Activated CD8-positive, alpha-beta memory T cell treated with anti-CD3 and anti-CD28 coated beads for 24 hours (primary cell): ENCODE results near the gene NR4A1.
A peak's percentile ranks its signal among the peaks of the same experiment; 100 is the strongest.

Experiments
- DNase-seq: peaks from one replicate; pipeline ENCODE4 v3.0.0-alpha.2; 2020

The NR4A1 gene

DNA sequence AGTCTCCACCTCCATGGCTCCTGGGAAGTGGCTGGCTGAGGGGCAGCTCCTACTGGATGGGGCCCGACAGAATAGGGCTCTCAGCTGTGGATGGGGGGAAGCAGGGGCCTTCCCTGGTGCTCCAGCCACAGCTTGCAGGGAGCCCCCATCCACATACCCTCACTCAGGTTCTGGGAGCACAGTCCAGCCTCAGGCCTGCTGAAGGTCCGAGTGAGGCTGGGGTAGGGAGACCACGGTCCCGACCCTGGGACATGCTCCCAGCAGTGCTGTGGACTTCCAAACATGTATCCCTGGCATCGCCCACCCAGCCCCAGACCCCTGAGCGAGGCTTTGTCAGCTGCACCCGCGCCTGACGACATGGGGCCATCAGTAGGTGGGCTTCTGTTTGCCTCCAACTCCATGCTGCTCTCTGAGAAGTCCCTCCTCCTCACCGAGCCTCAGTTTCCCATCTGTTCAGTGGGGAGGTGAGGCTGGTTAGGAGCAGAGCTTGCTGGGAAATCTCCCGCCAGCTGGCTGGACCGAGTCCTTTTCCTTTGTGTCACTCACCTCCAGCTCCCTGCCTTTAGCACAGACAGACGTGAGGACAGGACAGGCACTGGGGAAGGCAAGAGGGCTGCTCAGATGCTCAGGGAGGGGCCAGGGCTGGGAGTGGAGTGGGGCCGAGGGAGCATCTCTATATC is 9.4 kb downstream of the NR4A1 start:
- no peak for DNase-seq

DNA sequence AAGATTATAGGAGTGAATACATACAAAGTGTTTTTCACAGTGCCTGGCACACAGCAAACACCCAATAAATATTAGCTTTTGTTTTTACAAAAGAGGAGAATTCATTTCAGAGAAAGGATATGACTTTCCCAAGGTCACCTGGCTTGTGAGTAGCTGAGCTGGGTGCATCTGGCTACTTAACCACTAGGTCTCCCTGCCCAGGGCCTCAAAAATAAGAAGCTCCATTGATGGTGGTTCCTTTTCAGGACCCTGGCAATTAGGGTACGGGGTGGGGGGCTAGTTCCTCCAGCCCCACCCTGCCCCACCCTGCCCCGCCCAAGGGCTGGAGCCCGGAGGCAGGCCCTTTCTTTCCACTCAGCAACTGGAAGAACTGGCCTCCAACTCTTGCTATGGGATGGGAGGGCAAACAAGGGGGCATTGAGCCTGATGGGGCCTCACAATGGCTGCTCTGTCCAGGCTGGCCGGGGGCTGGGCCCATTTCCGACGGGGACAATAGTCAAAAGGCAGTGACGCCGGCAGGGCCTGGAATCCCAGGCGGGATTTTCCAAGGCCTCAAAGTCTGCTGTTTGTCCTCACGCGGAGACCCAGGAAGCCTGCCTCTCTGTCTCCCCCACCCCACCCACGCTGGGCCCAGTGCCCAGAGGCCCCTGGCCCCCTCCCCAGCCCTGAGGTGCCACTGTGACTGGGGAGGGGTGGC is 10.4 kb downstream of the NR4A1 start:
- no peak for DNase-seq

DNA sequence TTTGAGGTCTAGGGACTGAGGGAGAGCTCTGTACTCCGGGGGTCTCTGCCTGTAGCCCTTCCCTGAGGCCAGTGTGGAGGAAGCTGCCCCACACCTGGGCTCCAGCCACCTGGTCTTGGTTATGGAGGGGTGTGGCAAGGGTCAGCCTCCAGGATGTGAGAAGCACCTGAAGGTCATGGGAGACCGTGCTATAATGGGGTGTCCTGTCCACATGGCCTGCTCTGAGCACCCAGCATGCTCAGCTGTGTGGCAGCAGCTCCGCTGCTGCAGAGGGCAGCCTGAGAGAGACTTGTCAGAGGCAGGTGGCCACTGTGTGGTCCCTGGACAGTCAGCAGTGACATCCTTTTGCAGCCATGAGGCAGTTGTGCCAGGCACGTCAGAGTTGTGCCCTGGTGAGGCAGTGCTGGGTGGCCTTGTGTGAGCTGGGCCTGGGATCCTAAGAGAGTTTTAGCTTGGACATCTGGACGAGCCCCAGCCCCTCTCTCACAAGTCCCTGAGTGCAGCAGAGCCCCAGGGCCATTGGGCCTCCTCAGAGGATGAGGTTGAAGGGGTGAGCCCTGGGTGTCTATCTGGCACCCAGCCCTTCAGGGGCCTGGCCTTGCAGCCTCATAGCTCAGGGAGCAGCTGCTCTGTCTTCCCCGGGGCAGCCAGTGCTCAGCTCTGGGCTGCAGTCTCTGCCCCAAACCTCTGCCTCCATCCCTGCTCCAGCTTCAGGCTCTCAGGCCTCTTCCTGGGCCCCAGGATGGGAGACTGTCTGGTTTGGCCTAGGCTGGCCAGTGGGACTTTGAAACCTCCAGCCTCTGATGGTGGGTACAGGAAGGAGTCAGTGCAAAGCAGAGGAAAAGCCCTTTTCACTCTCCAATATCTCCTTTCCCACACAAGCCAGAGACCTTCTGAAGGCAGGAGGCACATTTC is 11.2 kb downstream of the NR4A1 start:
- no peak for DNase-seq

DNA sequence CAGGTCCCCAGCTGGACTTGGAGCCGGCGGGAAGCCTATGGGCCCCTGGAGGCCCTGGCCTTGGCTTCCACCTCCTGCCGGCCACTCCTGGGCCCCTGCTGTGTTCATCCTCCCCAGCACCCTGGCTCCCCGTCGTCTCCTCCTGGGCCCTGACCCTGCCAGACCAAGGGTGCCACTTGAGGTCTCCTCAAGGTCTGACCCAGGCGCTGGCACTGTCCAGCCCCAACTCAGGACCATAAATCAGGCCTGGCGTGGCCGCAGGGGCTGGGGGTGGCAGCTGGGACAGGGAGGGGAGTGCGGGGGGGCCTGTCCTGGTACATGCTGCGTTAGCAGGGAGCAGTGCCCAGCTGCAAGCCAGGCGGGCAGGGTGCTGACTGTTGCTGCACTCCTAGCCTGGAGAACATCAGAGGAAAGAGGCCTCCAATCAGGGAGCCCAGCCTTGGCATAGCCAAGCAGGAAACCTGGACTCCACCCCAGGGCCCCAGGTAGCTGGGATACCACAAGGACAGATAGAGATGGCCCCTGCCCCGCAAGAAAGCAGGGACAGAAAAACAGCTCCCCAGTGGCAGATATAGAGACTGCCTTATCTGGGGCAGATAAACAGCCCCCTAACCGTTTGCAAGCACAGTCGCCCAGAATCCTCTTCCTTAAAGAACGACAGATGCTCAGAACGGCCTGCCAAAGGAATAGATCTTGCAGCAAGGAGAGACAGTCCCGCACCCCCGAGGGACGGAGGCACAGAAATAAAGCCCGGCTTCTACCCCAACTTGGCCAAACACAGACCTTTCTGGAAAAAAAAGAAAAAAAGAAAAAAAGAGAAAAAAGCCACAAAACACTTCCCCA is 12.1 kb downstream of the NR4A1 start:
- DNase-seq: no peak

DNA sequence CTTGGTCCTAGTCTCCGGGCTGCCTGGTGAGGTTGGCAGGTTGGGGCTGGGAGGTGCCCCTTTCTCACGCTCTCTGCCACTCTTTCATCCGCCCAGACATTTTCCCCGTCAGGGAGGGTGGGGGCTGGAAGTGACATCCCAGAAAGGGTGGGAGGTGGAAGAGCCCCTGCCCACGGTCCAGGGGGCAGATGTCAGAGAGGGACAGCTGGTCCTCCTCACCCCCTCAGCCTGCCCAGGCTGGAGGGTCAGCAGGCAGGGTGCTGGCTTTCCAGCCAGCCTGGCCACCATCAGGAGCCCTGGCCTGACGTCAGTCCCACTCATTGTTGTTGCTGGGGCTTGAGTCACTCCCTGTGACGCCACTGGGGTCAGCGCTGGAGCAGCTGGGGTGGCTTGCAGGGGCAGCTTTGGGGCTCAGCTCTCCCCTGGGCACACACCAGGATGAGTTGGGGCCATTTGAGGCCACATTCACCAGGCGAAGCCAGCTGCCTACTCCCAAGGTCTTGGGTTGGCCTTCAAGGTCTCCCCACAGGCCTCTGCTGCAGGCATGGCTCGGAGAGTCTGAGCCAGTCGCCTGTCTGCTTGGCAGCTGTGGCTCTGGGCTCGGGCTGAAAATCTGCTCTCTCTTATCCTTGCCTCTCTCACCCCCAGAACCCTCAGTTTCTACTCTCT is 12.9 kb downstream of the NR4A1 start:
- no peak for DNase-seq

DNA sequence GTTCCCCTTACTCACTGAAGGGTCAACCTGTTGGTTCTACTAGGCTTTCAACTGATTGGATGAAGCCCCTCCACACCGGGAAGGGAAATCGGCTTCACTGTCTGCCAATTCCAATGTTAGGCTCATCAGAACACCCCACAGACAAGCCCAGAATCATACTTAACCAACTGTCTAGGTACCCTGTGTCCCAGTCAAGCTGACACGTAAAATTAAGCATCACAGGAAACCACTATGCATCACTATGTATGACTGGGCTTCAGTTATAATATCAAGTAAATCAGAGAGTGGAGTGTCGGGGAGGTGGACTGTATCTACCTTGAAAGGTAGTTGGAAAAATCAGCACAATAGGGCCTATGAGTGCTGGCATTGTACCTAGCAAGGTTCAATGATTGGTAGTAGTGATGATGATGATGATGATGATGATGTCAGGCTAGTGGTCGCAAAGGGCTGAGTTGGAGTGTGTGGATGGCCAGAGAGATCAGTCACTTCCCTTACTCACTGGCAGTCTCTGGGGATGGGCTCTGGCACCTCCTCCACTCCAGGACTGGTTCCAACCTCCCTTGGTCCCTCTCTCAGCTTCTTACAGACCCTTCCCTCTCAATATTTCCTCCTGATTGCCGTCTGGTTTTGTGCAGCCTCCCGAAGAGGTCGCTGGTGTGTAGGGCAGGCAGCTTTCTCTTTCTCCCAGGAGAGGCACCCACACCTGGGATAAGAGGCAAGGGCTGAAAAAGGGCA is 15.3 kb downstream of the NR4A1 start:
- DNase-seq: no peak

DNA sequence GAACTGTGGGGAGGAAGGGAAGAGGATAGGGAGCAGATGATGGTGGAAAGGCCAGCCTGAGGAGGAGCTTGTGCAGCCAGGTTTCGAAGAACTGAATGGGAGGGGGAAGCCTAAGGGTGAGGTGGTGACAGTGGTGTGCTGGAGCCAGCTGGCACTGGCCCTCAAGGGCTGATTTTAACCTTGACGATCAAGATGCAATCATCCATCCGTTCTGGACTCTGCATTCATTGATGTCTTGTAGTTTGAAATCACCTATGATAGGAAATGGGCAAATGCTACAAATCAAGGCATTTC is 15.8 kb downstream of the NR4A1 start:
- DNase-seq: no peak

DNA sequence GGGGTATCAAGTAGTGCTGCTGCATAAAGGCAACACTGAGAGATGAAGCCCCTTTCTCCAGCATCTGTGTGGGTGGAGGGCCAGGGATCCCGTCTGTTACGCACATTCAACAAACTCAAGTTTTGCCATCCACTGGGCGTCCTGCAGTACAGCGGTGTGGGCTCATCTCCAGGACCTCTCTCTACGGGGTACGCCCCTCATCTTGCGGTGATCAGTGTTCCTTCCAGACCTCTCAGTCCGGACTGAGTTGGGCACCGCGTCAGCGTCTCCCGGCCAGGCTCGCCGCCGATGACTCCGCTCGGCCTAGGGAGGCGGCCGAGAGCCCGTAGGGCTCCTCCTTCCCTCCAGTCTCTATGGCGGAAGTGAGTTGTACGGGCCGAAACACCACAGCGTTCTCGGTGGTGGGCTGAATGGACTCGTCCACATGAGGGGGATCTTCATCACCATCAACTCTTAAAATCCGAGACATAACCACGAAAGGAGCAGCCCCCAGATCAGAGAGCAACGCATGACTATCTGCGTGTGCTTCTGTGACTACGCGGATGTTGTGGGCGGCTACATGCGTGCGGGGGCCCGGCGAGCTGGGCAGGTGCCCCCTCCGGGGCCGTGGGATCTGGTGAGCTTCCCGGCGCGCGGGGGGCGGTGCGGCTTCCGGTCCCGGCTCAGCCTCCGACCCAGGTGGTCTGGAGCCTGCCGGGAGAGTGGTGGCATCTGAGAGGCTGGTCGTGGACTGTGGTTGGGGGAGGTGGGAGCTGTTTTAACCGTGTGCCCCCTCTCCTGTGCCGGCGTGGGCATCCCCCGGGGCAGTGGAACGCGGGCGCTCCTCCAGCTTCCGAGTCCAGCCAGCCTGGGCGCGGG is 18.3 kb downstream of the NR4A1 start, which contains the start of gene ATG101:
Gene ATG101 (plus strand): TSS at position 652 of the 858 bp plus-strand sequence. CDS start 3,673 bp downstream, outside the sequence.
- DNase-seq: peak; percentile 95

DNA sequence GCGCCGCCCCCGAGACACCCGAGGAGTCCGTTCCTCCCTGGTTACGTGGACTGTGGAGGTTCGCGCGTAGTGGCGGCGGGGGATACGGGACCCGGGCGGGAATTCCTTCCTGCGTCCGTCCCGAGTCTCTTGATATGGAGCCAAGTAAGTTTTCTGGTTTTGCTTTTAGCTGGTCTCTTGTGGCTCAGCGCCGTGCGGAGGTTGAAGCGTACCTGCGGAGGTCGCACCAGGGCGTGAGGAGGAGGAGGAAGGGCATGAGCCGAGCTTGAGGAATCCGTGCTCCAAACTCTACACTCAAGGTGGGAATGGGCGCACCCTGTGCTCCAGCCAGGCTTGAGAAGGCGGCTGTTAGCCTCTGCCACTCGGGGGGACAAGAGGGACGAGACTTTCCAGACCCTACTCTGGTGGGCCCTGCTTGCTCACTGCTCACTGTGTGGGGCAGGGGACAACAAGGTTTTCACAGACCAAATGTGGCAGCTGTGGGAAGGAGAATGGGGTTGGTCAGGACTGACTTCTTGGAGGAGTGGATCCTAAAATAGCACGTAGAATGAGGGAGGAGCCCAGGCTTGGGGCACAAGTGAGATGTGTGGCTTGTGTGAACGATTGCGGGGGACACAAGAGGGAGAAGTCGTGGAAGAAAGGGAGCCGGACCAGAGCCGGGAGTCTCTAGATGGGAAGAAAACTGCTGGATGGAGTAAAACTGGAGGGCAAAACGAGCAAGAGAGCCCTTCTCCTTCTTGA is 19.1 kb downstream of the NR4A1 start:
- no peak for DNase-seq

DNA sequence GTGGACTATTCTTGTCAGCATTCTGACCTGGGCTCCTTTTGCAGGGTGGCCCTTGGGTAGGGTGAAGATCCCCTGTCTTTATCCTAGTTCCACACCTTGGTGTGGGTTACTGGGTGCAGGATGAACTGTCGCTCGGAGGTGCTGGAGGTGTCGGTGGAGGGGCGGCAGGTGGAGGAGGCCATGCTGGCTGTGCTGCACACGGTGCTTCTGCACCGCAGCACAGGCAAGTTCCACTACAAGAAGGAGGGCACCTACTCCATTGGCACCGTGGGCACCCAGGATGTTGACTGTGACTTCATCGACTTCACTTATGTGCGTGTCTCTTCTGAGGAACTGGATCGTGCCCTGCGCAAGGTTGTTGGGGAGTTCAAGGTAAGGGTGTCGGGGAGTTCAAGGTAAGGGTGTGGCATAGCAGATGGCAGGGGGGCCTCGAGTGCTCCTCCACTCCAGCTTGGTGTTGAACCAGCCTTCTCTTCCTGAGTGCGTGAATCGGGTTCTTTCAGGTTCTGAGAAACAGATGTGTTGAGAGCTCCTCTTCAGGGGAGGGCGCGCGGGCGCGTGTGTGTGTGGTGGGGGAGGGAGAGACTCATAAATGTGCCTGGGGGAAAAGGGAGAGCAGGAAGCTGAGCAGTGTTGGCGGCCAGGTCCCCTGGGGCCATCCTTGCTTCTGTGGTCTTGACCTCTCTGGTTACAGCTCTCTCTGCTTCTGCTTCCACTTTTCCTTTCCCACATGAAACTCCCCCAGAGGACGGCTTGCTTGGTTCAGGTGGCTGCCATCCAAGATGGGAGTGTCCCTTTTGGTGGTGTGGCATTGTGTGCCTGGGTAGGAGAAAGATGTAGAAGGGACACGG is 22.5 kb downstream of the NR4A1 start:
- DNase-seq: no peak

DNA sequence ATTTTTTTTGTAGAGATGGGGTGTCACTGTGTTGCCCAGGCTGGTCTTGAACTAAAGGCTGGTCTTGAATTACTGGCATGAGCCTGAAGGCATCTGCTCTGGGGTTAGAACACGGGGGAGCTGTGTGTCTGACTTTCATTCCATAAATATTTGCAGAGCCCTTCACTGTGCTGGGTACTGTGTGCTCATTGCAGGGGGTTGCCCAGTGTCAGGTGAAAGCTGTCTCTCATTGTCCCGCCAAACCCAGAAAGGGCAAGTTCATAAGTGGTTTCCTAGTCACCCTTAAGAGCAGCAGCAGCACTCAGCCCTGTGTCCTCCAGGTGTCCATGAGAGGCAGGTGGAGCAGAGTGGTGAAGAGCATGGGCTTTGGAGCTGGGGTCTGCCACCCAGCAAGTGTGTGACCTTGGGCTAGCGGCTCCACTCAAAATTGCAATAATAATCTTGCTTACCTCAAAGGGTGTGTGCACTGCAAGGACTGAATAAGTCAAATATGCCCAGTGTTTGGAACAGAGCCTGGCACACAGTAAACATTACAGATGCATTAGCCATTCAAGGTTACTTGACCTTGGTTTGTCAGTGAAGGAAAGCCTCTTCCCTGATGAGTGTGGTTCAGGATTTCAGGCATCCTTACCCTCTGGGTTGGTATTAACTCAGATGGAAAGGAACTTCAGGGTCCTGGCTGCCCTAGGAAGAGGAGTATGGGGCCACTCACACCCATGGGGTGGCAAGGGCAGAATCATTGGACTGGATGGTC is 23.9 kb downstream of the NR4A1 start:
- no peak for DNase-seq

DNA sequence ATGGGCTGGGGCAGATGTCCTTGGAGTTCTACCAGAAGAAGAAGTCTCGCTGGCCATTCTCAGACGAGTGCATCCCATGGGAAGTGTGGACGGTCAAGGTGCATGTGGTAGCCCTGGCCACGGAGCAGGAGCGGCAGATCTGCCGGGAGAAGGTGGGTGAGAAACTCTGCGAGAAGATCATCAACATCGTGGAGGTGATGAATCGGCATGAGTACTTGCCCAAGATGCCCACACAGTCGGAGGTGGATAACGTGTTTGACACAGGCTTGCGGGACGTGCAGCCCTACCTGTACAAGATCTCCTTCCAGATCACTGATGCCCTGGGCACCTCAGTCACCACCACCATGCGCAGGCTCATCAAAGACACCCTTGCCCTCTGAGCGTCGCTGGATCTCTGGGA is 25.6 kb downstream of the NR4A1 start:
- no peak for DNase-seq

DNA sequence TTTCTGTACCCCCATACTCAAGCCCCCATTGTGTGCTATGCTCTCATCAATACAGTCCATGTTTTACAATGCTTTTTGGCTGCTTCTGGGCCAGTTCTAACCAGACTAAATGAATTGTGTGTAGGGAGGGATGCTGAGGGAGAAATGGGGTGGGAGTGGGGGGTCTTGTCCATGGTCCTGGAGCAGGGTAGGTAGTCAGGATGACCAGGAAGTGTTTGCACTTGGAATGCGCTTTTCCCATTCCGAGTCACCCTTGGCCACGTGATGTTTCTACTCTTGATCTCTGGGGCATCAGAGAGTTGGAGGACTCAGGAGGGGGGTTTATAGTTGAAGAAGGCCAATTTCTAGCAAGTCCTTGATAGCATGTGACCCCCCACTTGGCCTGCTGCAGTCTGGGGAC is 27.0 kb downstream of the NR4A1 start:
- no peak for DNase-seq

DNA sequence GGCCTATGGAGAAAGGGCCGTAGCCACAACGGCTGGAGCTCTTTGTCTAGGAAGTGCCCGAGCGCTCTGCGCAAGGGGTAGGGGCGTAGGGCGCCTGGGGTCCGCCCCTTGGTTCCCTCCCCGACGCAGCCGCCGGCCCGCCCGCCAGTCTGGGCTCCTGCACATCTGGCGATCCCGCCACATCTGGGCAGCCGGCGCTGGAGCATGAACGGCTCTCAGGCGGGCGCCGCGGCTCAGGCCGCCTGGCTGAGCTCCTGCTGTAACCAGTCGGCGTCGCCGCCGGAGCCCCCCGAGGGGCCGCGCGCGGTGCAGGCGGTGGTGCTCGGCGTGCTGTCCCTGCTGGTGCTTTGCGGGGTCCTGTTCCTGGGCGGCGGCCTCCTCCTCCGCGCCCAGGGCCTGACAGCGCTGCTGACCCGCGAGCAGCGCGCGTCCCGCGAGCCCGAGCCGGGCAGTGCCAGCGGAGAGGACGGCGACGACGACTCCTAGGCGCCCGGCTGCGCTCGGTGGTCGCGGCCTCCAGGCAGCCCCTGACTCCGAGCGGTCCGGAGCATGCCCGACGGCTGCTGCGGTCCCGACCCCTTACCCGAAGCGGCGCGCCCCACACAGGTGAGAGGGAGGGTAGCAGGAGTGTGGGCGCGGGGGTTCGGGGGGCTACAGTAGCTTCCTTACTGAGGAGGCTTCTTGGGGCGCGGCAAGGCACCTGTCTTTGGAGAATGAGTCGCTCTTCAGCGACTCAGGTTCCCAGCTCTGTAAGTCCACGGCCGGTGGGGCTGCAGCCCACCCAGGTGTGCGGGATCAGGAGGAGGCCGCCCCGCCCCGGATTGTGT is 28.5 kb downstream of the NR4A1 start, which contains the start of gene SMIM41:
Gene SMIM41 (plus strand): TSS at position 129 of the 827 bp plus-strand sequence. CDS start 76 bp downstream, at position 205.
- no peak for DNase-seq

DNA sequence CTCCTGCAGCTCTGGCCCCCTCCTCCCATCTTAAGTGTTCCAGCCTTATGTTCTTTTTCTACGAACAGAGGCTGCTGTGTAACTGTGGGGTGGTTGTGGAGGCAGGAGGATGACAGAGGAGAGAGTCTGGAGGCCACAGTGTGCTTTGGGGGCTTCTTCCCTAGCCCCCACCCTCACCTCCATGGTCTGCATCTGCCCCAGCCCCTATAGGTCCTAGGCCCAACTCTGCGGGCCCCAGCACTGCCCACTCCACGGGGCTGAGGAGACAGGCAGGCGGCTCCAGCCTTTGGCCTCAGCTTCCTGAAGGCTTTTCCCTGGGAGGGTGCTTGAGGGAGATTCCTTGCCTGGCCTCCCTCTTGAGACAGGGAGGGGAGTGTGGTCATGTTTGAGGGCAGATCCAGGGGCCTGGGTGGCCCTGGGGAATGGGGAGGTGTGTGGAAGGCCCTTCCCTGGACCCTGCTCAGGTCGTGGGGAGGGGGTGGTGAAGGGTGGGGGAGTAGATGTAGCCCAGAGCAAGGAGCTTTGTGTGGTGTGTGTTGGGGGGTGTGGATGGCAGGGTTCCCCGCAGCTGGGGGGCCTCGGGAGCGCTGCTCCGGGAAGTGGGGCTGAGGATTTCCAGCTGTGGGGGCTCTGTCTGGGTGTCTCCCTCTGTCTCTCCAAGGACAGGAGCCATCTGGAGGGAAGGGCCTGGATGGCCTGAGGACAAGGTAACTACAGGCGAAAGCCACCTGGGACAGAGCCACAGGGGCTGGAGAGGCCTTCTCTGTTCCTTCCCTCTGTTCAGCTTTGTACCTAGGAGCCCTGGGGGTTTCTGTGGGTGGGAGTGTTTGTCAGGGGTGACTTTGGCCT is 29.4 kb downstream of the NR4A1 start:
- no peak for DNase-seq

DNA sequence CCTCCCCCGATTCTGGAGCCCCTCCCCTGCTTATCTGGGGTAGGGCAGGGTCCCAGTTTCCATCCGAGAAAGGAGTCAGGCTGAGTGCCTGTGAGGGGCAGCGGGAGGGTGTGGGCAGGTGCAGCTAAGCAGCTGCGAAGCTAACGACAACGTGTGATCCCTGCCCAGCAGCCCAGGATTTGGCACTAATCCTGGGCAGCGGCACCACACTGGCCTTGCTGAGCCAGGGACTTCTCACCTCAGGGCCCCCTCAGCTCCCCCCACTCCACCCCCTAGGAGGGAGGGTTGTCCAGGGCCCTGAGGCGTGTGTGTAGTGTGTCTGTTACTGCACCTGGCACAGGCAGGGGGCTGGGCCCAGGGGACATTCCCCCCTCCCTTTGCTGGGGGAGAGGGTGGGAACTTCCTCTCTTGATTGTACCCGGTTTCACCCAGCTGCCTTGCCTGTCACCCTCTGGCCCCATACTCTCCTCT is 30.1 kb downstream of the NR4A1 start:
- no peak for DNase-seq
